WTC11 (cell line): Measurements from ENCODE around the gene C1QTNF6.

Experiments
- CREB1 ChIP-seq: sonication (generic); formaldehyde crosslinking; IDR thresholded peaks from 2 replicates; pipeline ENCODE4 v1.8.0; 2023; ENCODE audit warnings: mild to moderate bottlenecking, missing genetic modification reagents
- NFYB ChIP-seq: sonication (generic); formaldehyde crosslinking; conservative IDR thresholded peaks from 2 replicates; pipeline ENCODE4 v1.8.0; 2022; ENCODE audit warnings: low read depth, missing genetic modification reagents
- NR1H2 ChIP-seq: sonication (generic); formaldehyde crosslinking; IDR thresholded peaks from 2 replicates; pipeline ENCODE4 v1.9.0; 2021; ENCODE audit warnings: mild to moderate bottlenecking, moderate library complexity, missing genetic modification reagents
- RELA ChIP-seq: sonication (generic); formaldehyde crosslinking; IDR thresholded peaks from 2 replicates; pipeline ENCODE4 v1.8.1; 2022; ENCODE audit warnings: missing genetic modification reagents, mild to moderate bottlenecking, borderline replicate concordance
- SMAD3 ChIP-seq: sonication (generic); formaldehyde crosslinking; IDR thresholded peaks from 2 replicates; pipeline ENCODE4 v1.8.0; 2022; ENCODE audit warnings: missing genetic modification reagents, mild to moderate bottlenecking, borderline replicate concordance
- TEAD1 ChIP-seq: sonication (generic); formaldehyde crosslinking; IDR thresholded peaks from 2 replicates; pipeline ENCODE4 v1.8.0; 2022; ENCODE audit warnings: mild to moderate bottlenecking, missing genetic modification reagents
- USF2 ChIP-seq: sonication (generic); formaldehyde crosslinking; IDR thresholded peaks from 2 replicates; pipeline ENCODE4 v1.8.1; 2023; ENCODE audit warnings: mild to moderate bottlenecking, missing genetic modification reagents, moderate library complexity
- TF ChIP-seq, protein P1 (sequence below): fragments of 200-600 bp; IDR thresholded peaks from 2 replicates; pipeline ENCODE4 v1.8.0; 2022; ENCODE audit warnings: antibody characterized with exemption
- TF ChIP-seq, protein P2 (sequence below): sonication (generic); formaldehyde crosslinking; IDR thresholded peaks from 2 replicates; pipeline ENCODE4 v1.8.1; 2023; ENCODE audit warnings: mild to moderate bottlenecking, missing genetic modification reagents, moderate library complexity
- TF ChIP-seq, protein P3 (sequence below): sonication (generic); formaldehyde crosslinking; IDR thresholded peaks from 2 replicates; pipeline ENCODE4 v1.8.1; 2022; ENCODE audit warnings: low read depth, mild to moderate bottlenecking, moderate library complexity, missing genetic modification reagents, borderline replicate concordance

- no peak for TF ChIP-seq NFYB (CRISPR knock-in tag)
- TF ChIP-seq, protein P1, sequence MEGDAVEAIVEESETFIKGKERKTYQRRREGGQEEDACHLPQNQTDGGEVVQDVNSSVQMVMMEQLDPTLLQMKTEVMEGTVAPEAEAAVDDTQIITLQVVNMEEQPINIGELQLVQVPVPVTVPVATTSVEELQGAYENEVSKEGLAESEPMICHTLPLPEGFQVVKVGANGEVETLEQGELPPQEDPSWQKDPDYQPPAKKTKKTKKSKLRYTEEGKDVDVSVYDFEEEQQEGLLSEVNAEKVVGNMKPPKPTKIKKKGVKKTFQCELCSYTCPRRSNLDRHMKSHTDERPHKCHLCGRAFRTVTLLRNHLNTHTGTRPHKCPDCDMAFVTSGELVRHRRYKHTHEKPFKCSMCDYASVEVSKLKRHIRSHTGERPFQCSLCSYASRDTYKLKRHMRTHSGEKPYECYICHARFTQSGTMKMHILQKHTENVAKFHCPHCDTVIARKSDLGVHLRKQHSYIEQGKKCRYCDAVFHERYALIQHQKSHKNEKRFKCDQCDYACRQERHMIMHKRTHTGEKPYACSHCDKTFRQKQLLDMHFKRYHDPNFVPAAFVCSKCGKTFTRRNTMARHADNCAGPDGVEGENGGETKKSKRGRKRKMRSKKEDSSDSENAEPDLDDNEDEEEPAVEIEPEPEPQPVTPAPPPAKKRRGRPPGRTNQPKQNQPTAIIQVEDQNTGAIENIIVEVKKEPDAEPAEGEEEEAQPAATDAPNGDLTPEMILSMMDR, result no peak
- TF ChIP-seq USF2, result no peak
- TF ChIP-seq, protein P2, sequence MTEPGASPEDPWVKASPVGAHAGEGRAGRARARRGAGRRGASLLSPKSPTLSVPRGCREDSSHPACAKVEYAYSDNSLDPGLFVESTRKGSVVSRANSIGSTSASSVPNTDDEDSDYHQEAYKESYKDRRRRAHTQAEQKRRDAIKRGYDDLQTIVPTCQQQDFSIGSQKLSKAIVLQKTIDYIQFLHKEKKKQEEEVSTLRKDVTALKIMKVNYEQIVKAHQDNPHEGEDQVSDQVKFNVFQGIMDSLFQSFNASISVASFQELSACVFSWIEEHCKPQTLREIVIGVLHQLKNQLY (CRISPR knock-in tag), result no peak
- no peak for TF ChIP-seq CREB1 (CRISPR knock-in tag)
- TF ChIP-seq TEAD1 (CRISPR knock-in tag), result no peak
- no peak for TF ChIP-seq SMAD3 (CRISPR knock-in tag)
- no peak for TF ChIP-seq NR1H2 (CRISPR knock-in tag)
- no peak for TF ChIP-seq RELA
- TF ChIP-seq, protein P3, sequence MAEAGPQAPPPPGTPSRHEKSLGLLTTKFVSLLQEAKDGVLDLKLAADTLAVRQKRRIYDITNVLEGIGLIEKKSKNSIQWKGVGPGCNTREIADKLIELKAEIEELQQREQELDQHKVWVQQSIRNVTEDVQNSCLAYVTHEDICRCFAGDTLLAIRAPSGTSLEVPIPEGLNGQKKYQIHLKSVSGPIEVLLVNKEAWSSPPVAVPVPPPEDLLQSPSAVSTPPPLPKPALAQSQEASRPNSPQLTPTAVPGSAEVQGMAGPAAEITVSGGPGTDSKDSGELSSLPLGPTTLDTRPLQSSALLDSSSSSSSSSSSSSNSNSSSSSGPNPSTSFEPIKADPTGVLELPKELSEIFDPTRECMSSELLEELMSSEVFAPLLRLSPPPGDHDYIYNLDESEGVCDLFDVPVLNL (CRISPR knock-in tag), result no peak
Measured at GRCh38 chr22:37213218-37213855, 25.3 kb upstream of the C1QTNF6 start.
